MM.1S (cell line): ENCODE measurements around the gene NBEAL2.

Source experiments
- EZH2 ChIP-seq: fragments of 300-600 bp; sonication (generic); optimal IDR thresholded peaks from 2 replicates; pipeline ENCODE3; 2017; ENCODE audit warnings: low read depth, mild to moderate bottlenecking, antibody characterized with exemption, low read length, mixed read lengths
- TF ChIP-seq, protein P1 (sequence below): fragments of 300-600 bp; sonication (generic); IDR thresholded peaks from 2 replicates; pipeline ENCODE4 v1.5.1; 2016; ENCODE audit warnings: antibody characterized with exemption, low read length, mixed read lengths

DNA sequence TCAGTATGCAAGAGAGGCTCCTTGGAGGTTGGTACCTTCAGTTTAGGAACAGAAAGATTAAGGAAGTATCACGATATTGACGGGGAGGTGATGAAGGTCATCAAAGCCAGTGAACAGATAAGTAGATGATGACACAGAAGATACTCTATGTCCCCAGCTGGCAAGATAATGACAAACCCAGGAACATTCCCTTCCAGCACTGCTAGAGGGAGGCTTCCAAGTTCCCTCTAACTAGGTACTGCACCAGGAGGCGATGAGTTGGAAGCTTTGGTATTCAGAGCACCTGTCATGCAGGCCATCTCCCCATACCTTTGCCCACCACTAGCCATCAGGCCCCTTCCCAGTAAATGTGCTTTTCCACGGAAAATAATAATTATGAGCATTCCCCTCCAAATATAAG lies 40.8 kb downstream of the NBEAL2 start:
- TF ChIP-seq, protein P1, sequence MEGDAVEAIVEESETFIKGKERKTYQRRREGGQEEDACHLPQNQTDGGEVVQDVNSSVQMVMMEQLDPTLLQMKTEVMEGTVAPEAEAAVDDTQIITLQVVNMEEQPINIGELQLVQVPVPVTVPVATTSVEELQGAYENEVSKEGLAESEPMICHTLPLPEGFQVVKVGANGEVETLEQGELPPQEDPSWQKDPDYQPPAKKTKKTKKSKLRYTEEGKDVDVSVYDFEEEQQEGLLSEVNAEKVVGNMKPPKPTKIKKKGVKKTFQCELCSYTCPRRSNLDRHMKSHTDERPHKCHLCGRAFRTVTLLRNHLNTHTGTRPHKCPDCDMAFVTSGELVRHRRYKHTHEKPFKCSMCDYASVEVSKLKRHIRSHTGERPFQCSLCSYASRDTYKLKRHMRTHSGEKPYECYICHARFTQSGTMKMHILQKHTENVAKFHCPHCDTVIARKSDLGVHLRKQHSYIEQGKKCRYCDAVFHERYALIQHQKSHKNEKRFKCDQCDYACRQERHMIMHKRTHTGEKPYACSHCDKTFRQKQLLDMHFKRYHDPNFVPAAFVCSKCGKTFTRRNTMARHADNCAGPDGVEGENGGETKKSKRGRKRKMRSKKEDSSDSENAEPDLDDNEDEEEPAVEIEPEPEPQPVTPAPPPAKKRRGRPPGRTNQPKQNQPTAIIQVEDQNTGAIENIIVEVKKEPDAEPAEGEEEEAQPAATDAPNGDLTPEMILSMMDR = no peak
- TF ChIP-seq EZH2 = no peak
